CD14-positive monocyte (primary cell): Measurements from ENCODE around the gene CCDC33. TPM values are rescaled to one million over a fixed set of nuclear protein-coding genes. Genes with fewer than 3 reads are reported as not detected.

Experiments
- DNase-seq, 3 donors: peaks; one replicate each; pipeline ENCODE4 v3.0.0-alpha.2; 2011 to 2022
- H2AFZ ChIP-seq: 2 replicates; pipeline ENCODE4 v1.6.0; 2012; ENCODE audit warnings: mild to moderate bottlenecking, low read depth, low read length, inconsistent platforms; ENCODE audit not compliant: insufficient read depth, poor library complexity, severe bottlenecking
- H3K27ac ChIP-seq, 2 donors: 1 replicate in 1 of 2; 2 replicates in 1 of 2; pipeline ENCODE4 v1.5.1; 2012 to 2013; ENCODE audit warnings: low read length in 2 of 2, control low read depth in 1 of 2, inconsistent platforms in 1 of 2, low read depth in 1 of 2, mild to moderate bottlenecking in 1 of 2
- H3K27me3 ChIP-seq, 2 donors: one replicate each; pipeline versions ENCODE4 v1.6.0 to v1.6.1; 2011 to 2013; ENCODE audit warnings: low read length in 2 of 2; ENCODE audit not compliant: control insufficient read depth in 2 of 2, insufficient read depth in 2 of 2
- H3K36me3 ChIP-seq, 2 donors: replicated peaks in 1 of 2; 1 replicate in 1 of 2; 2 replicates in 1 of 2; pipeline versions ENCODE4 v1.5.1 to v1.6.1; 2012 to 2013; ENCODE audit warnings: low read length in 2 of 2, control low read depth in 1 of 2, inconsistent platforms in 1 of 2, mild to moderate bottlenecking in 1 of 2; ENCODE audit not compliant: insufficient read depth in 2 of 2, control insufficient read depth in 1 of 2
- H3K4me1 ChIP-seq, 2 donors: 1 replicate in 1 of 2; 2 replicates in 1 of 2; pipeline versions ENCODE4 v1.5.1 to v1.6.1; 2012 to 2013; ENCODE audit warnings: low read length in 2 of 2, control low read depth in 1 of 2, inconsistent platforms in 1 of 2, mild to moderate bottlenecking in 1 of 2, moderate library complexity in 1 of 2; ENCODE audit not compliant: insufficient read depth in 2 of 2, control insufficient read depth in 1 of 2
- H3K4me2 ChIP-seq: replicated peaks from 2 replicates; pipeline ENCODE3; 2012; ENCODE audit warnings: low read length, moderate library complexity, mild to moderate bottlenecking; ENCODE audit not compliant: poor library complexity, severe bottlenecking; ENCODE audit errors: extremely low read depth
- H3K4me3 ChIP-seq, 3 experiments: fragments of 200-600 bp in 1 of 3; sonication (generic) in 1 of 3; replicated peaks in 1 of 3; 1 replicate in 2 of 3; 2 replicates in 1 of 3; pipeline ENCODE4 v1.5.1; 2011 to 2013; ENCODE audit warnings: low read length in 3 of 3, mild to moderate bottlenecking in 3 of 3, control low read depth in 2 of 3, low read depth in 2 of 3, inconsistent platforms in 1 of 3, moderate library complexity in 1 of 3
- H3K79me2 ChIP-seq: 2 replicates; pipeline ENCODE4 v1.6.0; 2012; ENCODE audit warnings: mild to moderate bottlenecking, control low read depth, inconsistent platforms, low read length, moderate library complexity; ENCODE audit not compliant: insufficient read depth
- H3K9ac ChIP-seq: 2 replicates; pipeline ENCODE4 v1.6.0; 2017; ENCODE audit warnings: low read length, mild to moderate bottlenecking; ENCODE audit not compliant: insufficient read depth, poor library complexity, severe bottlenecking
- H3K9me3 ChIP-seq, 2 donors: replicated peaks in 1 of 2; 1 replicate in 1 of 2; 2 replicates in 1 of 2; pipeline versions ENCODE4 v1.5.1 to v1.6.1; 2012 to 2013; ENCODE audit warnings: low read length in 2 of 2, control low read depth in 1 of 2; ENCODE audit not compliant: control insufficient read depth in 1 of 2, insufficient read depth in 1 of 2
- H4K20me1 ChIP-seq: 2 replicates; pipeline ENCODE4 v1.6.0; 2012; ENCODE audit warnings: mild to moderate bottlenecking, low read length, control low read depth, moderate library complexity; ENCODE audit not compliant: insufficient read depth
- H3K27ac Mint-ChIP-seq, 7 donors: one replicate each; pipeline ENCODE4 v1.8.0; 2020; ENCODE audit warnings: mild to moderate bottlenecking in 7 of 7, mixed read lengths in 7 of 7, moderate library complexity in 6 of 7, inconsistent platforms in 2 of 7
- H3K27me3 Mint-ChIP-seq, 3 donors: one replicate each; pipeline ENCODE4 v1.8.0; 2021 to 2022; ENCODE audit warnings: low read depth in 3 of 3, mild to moderate bottlenecking in 3 of 3, mixed read lengths in 3 of 3, moderate library complexity in 3 of 3, inconsistent platforms in 1 of 3
- H3K36me3 Mint-ChIP-seq, 2 donors: one replicate each; pipeline ENCODE4 v1.8.0; 2020; ENCODE audit warnings: mixed read lengths in 2 of 2, inconsistent platforms in 1 of 2, mild to moderate bottlenecking in 1 of 2
- H3K4me1 Mint-ChIP-seq: one replicate; pipeline ENCODE4 v1.8.0; 2020; ENCODE audit warnings: mild to moderate bottlenecking, mixed read lengths
- H3K4me3 Mint-ChIP-seq, 2 donors: one replicate each; pipeline ENCODE4 v1.8.0; 2020; ENCODE audit warnings: mild to moderate bottlenecking in 2 of 2, mixed read lengths in 2 of 2, moderate library complexity in 1 of 2
- H3K9me3 Mint-ChIP-seq, 7 donors: one replicate each; pipeline ENCODE4 v1.8.0; 2020 to 2022; ENCODE audit warnings: mixed read lengths in 7 of 7, mild to moderate bottlenecking in 6 of 7, moderate library complexity in 6 of 7, inconsistent platforms in 2 of 7
- CTCF ChIP-seq: fragments of 200-600 bp; IDR thresholded peaks from one replicate; pipeline ENCODE4 v1.8.0; 2022; ENCODE audit warnings: antibody characterized with exemption, mild to moderate bottlenecking
- WGBS: methylation state at CpG from one replicate; pipeline ENCODE4 v1.1.5; 2013; ENCODE audit warnings: missing lambda C conversion rate; ENCODE audit not compliant: insufficient coverage; 5-methylcytosine and 5-hydroxymethylcytosine counted together
- intact Hi-C, 2 donors: fragments of 100-400 bp; cut with micrococcal nuclease; formaldehyde crosslinking; loops; one replicate each; pipeline versions ENCODE4 v1.15.0 to v1.15.1; 2023
- polyA plus RNA-seq, 3 donors: library from polyadenylated mRNA; depleted of rRNA in 1 of 3; unstranded in 2 of 3; stranded (reverse) in 1 of 3; fragments of 300-500 nt in 2 of 3; fragments of >200 nt in 1 of 3; fragmentation: Illumina TruSeq in 2 of 3; gene quantifications; 1 replicate in 2 of 3; 2 replicates in 1 of 3; pipeline ENCODE4 v1.2.3, GENCODE V29; 2012 to 2021

Gene CCDC33
- polyA plus RNA-seq, 3 donors: not detected

GRCh38 chr15:74314795-74315438 is 78.8 kb downstream of the CCDC33 start:
- Mint-ChIP-seq H3K9me3 (no peaks in the 10 kb centered on the region), H3K36me3 (no peaks in the 10 kb centered on the region), H3K4me1 (peaks cover 8% of the 10 kb centered on the region), H3K4me3 (no peak overlapping the region), H3K27ac (no peak overlapping the region), H3K27me3 (peaks cover 3 to 14% (median 6%) of the 10 kb centered on the region in 3 donors)
- no peaks in the 10 kb centered on the region for H3K9me3 ChIP-seq
- no peak for TF ChIP-seq CTCF
- DNase-seq: no peak
- no peak overlapping the region for H3K27ac ChIP-seq
- no peak overlapping the region for H3K9ac ChIP-seq
- H3K79me2 ChIP-seq: no peaks in the 10 kb centered on the region
- no peak overlapping the region for H3K4me2 ChIP-seq
- no peaks in the 10 kb centered on the region for H4K20me1 ChIP-seq
- no peaks in the 10 kb centered on the region for H3K36me3 ChIP-seq
- H2AFZ ChIP-seq: no peak overlapping the region
- 99% methylated on average over 7 of the region's 13 CpGs for WGBS
- H3K27me3 ChIP-seq: no peaks in the 10 kb centered on the region
- peaks cover 0 to 15% of the 10 kb centered on the region in 2 donors for H3K4me1 ChIP-seq
- no peak overlapping the region for H3K4me3 ChIP-seq
- intact Hi-C loops: no loop called here

DNA sequence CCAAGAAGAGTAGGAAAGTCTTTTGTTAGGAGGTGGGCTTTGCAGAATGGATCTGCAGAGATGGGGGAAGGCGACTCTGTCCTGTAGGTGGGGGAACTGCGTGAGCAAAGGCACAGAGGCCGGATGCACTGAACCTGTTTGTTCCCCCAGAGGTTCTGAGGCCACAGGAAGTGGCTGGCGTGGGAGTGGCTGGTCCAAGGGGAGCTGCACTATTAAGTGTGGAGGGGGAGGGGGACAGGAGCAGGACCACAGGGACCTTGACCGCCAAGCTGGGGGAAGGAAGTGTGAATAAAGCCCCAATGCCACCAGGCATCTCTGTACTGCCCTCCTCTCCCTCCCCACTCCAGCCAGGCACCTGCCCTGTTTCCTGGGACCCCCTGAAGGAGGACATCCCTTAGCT is 79.5 kb downstream of the CCDC33 start:
- Mint-ChIP-seq H3K36me3 (no peaks in the 10 kb centered on the region), H3K27me3 (peaks cover 3 to 11% (median 4%) of the 10 kb centered on the region in 3 donors), H3K27ac (no peak overlapping the region), H3K9me3 (no peaks in the 10 kb centered on the region), H3K4me1 (peaks cover 8% of the 10 kb centered on the region), H3K4me3 (peak overlapping the region in 1 of 2 donors; percentile 2)
- Histone ChIP-seq H3K4me2 (no peak overlapping the region), H3K36me3 (no peaks in the 10 kb centered on the region), H3K27me3 (no peaks in the 10 kb centered on the region), H3K9ac (no peak overlapping the region), H3K9me3 (no peaks in the 10 kb centered on the region), H4K20me1 (no peaks in the 10 kb centered on the region), H3K4me1 (peaks cover 0 to 15% of the 10 kb centered on the region in 2 donors), H2AFZ (no peak overlapping the region), H3K27ac (no peak overlapping the region), H3K79me2 (no peaks in the 10 kb centered on the region), H3K4me3 (no peak overlapping the region)
- 0% methylated on average over 3 of the region's 5 CpGs for WGBS
- no peak for TF ChIP-seq CTCF
- intact Hi-C loops: no loop called here
- DNase-seq: no peak
